ENCODE measurements around the gene MLNR.

MLNR gene

GRCh38 chr13:49225223-49226042 is 5.3 kb downstream of the MLNR start:
- in situ Hi-C loops (cut with HindIII; ENCODE audit: low sequenced_read_pairs) = no loop called here

GRCh38 chr13:49226613-49227012 is 6.5 kb downstream of the MLNR start:
- in situ Hi-C loops (cut with HindIII; ENCODE audit: low sequenced_read_pairs) = no loop called here

GRCh38 chr13:49234741-49235140 is 14.6 kb downstream of the MLNR start:
- in situ Hi-C loops (cut with HindIII; ENCODE audit: low sequenced_read_pairs) = no loop called here

- in situ Hi-C loops (cut with HindIII; ENCODE audit: low sequenced_read_pairs) = no loop called here
These were observed 15.8 kb downstream of the MLNR start for GRCh38 chr13:49235856-49236431.

- in situ Hi-C loops (cut with HindIII; ENCODE audit: low sequenced_read_pairs) = no loop called here
These were observed 18.5 kb downstream of the MLNR start for GRCh38 chr13:49238621-49239020.

- in situ Hi-C loops (cut with HindIII; ENCODE audit: low sequenced_read_pairs) = no loop called here
These were observed 19.9 kb downstream of the MLNR start for GRCh38 chr13:49240017-49240416.

GRCh38 chr13:49241296-49241695 is 21.2 kb downstream of the MLNR start:
- in situ Hi-C loops (cut with HindIII; ENCODE audit: low sequenced_read_pairs) = no loop called here

GRCh38 chr13:49245101-49245500 is 25.0 kb downstream of the MLNR start:
- in situ Hi-C loops (cut with HindIII; ENCODE audit: low sequenced_read_pairs) = no loop called here

GRCh38 chr13:49246850-49247642 is 26.9 kb downstream of the MLNR start:
- in situ Hi-C loops (cut with HindIII; ENCODE audit: low sequenced_read_pairs) = no loop called here

- in situ Hi-C loops (cut with HindIII; ENCODE audit: low sequenced_read_pairs) = no loop called here
These were observed 27.8 kb downstream of the MLNR start, which contains the start of gene CDADC1 for GRCh38 chr13:49247643-49248621. TSS of gene CDADC1 (plus strand) at chr13:49247925. CDS start at chr13:49248038, 113 bp downstream.

GRCh38 chr13:49248622-49249002 is 28.5 kb downstream of the MLNR start:
- in situ Hi-C loops (cut with HindIII; ENCODE audit: low sequenced_read_pairs) = no loop called here

GRCh38 chr13:49251326-49251725 is 31.2 kb downstream of the MLNR start:
- in situ Hi-C loops (cut with HindIII; ENCODE audit: low sequenced_read_pairs) = no loop called here

- in situ Hi-C loops (cut with HindIII; ENCODE audit: low sequenced_read_pairs) = no loop called here
These were observed 33.2 kb downstream of the MLNR start for GRCh38 chr13:49253310-49253709.

- in situ Hi-C loops (cut with HindIII; ENCODE audit: low sequenced_read_pairs) = no loop called here
These were observed 33.9 kb downstream of the MLNR start for GRCh38 chr13:49254007-49254406.

- in situ Hi-C loops (cut with HindIII; ENCODE audit: low sequenced_read_pairs) = no loop called here
These were observed 36.7 kb downstream of the MLNR start for GRCh38 chr13:49256841-49257240.

GRCh38 chr13:49258089-49258796 is 38.1 kb downstream of the MLNR start:
- in situ Hi-C loops (cut with HindIII; ENCODE audit: low sequenced_read_pairs) = no loop called here

GRCh38 chr13:49259586-49259985 is 39.4 kb downstream of the MLNR start:
- in situ Hi-C loops (cut with HindIII; ENCODE audit: low sequenced_read_pairs) = no loop called here

- in situ Hi-C loops (cut with HindIII; ENCODE audit: low sequenced_read_pairs) = no loop called here
These were observed 42.5 kb downstream of the MLNR start for GRCh38 chr13:49262634-49263033.

- in situ Hi-C loops (cut with HindIII; ENCODE audit: low sequenced_read_pairs) = no loop called here
These were observed 45.7 kb downstream of the MLNR start for GRCh38 chr13:49265822-49266221.

GRCh38 chr13:49271264-49271663 is 51.1 kb downstream of the MLNR start:
- in situ Hi-C loops (cut with HindIII; ENCODE audit: low sequenced_read_pairs) = no loop called here
